Measurements from ENCODE around the gene RHOF.

DNA sequence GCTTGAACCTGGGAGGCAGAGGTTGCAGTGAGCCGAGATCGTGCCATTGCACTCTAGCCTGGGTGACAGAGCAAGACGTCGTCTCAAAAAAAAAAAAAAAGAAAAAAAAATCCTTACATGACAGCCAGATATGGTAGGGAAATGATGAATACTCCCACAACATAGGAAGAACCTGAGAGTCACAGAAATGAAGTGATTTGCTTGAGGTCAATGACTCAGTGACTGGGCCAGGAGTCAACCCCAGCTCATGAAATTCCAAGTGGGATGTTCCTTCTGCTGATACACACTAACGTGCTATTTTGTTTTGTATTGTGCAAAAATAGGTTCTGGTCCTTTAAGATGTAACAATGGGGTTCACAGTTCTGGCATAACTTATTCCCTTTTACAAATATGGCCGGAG, 9.0 kb downstream of the RHOF start:
- TF ChIP-seq CTCF (IDR thresholded peaks at IDR 0.05) = no peak
- no peak for TF ChIP-seq POLR2A (IDR thresholded peaks at IDR 0.05)
